Glomerular visceral epithelial cell (primary cell): ENCODE measurements around the gene TXK.

ENCODE experiments used
- DNase-seq: peaks from one replicate; pipeline ENCODE4 v3.0.0-alpha.2; 2016; ENCODE audit errors: extremely low spot score

TXK gene

GRCh38 chr4:48051078-48051477 lies 83.0 kb downstream of the TXK start:
- no peak for DNase-seq

DNA sequence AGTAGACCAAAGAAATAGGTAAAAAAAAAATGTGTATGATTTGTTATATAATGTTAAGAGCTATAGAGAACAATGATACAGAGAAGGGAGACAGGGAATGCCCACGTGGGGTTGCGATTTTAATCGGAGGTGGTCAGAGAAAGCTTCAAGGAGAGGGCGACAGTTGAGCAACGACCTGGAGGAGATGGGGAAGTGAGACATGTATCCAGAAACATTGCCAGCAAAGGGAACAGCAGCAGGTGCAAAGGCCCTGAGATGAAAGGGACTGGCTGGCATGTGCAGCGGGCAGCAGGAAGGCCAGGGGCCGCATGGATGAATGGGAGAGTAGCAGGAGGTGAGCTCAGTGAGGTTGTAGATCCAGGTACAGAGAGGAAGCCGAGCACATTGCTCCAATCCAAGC lies 84.6 kb downstream of the TXK start:
- DNase-seq = no peak

- no peak for DNase-seq
Observed at GRCh38 chr4:48047896-48048295, 86.2 kb downstream of the TXK start.

- peak; percentile 36 for DNase-seq
Observed at GRCh38 chr4:48047421-48047844, 86.6 kb downstream of the TXK start.

- no peak for DNase-seq
Observed at GRCh38 chr4:48046059-48046458, 88.0 kb downstream of the TXK start.

DNA sequence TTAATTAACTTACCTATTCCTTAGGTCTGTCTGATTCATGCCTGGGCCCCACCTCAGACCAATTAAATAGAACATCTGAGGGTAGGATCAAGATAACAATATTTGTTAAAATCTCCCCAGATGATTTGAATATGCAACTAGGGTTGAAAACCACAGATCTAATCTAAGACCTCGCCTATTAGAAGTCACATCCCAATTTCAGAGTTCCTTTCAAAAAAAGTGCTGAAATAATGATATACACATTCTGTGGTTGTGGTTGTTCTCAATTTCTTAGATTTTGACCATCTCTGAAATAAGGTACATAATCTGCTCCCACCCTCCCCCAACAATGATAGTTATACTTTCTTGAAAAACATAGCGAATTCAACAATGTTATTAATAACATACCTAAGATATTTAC lies 89.8 kb downstream of the TXK start:
- DNase-seq = no peak

DNA sequence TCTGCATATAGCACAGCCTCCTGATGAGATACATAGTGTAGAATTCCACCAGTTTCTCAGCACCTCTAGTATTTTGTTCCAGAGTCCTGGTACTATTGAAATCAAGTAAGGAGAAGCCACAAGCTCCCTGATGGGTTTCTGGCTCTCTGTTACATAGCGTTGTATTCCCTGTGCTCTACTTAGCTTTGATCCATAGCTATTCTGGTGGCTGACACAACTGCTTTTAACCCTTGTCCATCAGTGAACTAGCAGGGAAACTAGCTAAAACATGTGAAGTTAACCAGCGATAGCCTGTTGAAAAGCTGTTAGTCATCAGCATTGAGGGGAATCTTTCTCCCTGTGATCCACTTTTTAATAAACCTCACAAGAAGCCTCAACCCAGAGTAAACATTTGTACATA lies 90.5 kb downstream of the TXK start:
- DNase-seq = no peak

DNA sequence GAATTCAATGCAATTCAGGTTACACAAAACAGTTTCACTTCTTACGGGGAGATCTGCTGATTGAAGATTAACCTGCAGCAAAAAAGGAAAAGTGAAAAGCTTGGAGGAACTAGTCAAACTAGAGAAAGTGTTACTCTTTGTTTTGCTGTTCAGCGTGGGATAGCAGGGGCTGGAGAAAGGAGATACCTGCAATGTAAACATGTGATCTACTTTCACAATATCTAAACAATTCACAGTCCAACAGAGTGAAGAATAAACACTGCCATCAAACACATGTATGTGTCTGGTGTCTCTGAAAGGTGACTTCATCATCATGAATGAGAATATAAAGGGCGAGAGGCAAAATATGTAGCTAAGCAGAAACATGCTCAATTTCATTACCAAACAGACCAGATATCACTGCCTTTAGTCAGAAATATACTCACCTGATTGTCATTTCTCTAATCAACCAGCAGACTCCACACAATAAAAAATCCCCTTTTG lies 91.0 kb downstream of the TXK start:
- no peak for DNase-seq

- DNase-seq = no peak
Observed at GRCh38 chr4:48041535-48042137, 92.4 kb downstream of the TXK start.

DNA sequence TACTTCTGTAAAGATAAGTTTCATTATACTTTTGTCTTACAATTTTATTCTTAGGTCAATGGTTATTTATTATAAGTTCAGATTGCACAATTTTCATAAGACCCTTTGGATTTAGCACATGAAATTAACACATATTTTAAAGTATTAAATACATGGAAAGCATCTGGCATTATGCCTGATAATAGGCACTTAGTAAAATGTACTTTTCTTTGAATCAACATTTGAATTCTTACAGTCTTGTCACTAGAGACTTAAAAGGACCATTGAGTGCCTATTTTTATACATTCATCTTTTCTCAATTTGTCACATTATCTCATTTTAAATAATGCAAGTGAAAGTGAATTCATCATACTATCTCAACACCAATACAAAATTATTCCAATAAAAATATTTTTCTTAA lies 94.5 kb downstream of the TXK start:
- DNase-seq = no peak

DNA sequence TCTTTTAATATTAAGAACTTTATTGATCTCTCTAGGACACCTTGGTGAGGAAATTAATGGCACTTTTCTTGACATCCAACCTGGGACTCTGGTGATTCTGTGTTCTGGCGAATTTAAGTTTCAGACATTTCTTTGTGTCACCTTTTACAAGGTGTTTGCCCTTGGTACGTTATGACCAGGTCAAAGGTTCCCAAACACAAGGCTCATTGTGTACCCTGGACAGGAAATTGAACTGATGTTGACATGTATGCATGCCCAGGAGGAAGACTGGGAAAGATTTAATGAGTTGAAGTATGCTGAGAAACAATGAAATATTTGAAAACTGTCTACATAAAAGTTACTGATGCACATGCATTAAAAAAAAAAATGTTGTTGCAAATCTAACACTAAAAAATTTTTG lies 95.4 kb downstream of the TXK start:
- DNase-seq = no peak

- no peak for DNase-seq
Observed at GRCh38 chr4:48037117-48037462, 97.0 kb downstream of the TXK start.

GRCh38 chr4:48035952-48036351 lies 98.1 kb downstream of the TXK start:
- DNase-seq = no peak

- DNase-seq = peak; percentile 23
Observed at GRCh38 chr4:48033825-48034413, 100.1 kb downstream of the TXK start.

- DNase-seq = no peak
Observed at GRCh38 chr4:48033412-48033811, 100.6 kb downstream of the TXK start.

- DNase-seq = no peak
Observed at GRCh38 chr4:48032721-48033120, 101.3 kb downstream of the TXK start.

DNA sequence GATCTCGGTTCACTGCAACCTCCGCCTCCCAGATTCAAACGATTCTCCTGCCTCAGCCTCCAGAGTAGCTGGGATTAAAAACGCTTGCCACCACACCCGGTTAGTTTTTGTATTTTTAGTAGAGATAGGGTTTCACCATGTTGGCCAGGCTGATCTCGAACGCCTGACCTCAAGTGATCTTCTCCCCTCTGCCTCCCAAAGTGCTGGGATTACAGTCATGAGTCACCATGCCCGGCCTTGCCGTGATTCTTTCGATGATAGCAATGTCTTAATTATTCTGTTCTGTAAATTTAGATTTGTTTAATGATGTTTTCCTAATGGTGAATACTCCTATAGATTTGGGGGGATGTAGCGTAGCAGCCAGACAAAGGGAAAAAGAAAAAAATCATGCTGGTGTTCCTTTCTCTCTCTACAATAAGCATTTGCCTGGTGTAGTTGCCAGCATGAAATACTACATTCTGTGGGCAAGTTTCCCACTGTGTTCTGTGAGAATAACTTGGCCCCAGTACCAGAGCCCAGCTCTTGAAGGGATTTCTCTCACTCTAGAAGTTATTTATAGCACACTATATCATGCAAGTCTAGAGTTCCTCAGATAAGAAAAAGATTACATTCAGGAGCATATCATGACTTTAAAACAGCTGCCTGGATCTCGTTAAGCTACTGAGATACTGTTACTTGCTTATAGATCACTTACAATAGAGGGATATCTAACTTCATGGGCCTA lies 102.1 kb downstream of the TXK start:
- no peak for DNase-seq

DNA sequence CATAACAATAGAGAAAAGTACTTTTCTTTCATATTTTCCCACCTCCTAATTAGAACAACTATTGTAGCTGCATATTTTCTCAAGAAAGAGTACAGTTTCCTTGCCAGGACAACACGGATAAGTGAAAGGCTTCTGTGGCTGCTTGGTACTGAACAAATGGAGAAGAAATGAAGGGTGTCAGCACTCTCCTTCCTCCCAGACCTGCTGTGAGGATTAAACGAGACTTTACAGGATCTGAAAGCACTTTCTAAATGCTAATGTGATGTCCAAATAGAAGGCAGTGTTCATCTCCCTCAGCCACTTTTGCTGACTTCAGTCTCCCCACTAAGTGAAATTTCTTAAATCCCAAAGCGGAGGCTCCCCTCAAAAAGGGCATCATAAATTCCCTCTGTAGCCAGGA lies 103.6 kb downstream of the TXK start:
- DNase-seq = no peak

- DNase-seq = no peak
Observed at GRCh38 chr4:48028696-48029095, 105.4 kb downstream of the TXK start.

DNA sequence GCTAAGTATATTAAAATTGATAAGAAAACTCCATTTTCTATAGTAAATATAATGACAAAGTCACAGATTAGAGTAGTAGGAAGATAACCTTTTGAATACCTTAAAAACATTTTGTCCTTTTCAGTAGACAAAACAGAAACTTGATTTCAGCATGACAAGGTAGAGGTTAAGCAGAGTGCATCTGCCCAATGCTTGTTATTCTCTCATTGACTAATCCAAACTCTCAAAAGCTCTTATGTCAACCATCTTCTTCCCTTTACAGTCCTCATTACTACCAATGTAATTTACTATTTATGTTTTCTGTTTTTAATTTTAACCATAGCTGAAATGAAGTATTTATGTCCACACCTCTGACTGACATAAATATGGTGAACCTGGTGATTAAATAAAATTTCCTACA lies 106.4 kb downstream of the TXK start:
- no peak for DNase-seq

- no peak for DNase-seq
Observed at GRCh38 chr4:48025005-48025404, 109.0 kb downstream of the TXK start.

DNA sequence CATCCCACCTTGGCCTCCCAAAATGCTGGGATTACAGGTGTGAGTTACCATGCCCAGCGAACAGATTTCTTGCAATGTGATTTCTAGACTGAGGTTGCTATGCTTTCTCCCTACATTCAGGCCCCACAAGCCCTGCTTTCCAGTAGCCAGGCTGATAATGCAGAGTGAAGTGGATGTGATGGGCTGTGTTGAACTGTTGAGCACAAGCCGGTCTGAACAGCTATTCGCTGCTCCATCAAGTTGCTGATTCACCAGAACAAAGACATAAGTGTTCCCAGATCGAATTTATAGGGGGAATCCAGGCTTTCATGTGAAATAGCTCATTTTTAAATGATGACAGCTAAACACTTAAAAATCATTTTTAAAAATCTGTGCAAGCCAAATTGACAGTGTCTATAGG lies 109.5 kb downstream of the TXK start:
- DNase-seq = no peak

DNA sequence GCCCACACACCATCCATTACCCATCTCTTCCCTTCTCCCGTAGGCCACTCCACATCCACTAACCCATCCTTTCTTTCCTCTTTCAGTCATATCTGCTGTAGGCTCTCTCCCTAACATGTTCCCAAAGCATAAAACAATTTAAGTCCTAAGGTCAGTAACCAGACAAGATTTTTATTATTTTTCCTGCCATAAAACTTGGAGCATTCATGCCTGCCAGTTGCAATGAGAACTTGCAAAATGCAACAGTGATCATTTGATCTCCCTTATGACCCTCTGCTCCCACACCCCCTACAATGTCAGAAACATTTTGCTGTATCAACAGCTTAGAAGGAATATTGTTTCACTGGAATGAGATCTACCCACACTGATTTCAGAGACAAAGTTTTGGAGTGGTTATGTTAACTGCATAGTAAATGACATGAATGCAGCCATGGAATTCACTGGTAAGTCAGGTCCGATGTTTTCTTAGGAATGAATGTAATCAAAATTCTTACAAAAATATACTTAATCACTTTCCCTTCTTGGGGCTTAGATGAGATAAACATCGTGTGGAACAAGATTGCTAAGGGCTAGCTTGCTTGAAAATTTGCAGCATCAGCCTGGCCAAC lies 111.8 kb downstream of the TXK start:
- no peak for DNase-seq
